Natural killer cell treated with Interleukin-12 subunit alpha and Interleukin-12 subunit beta and Interleukin-15 and Interleukin-18, amount 100 ng/mL, for 72 hours (primary cell): Measurements from ENCODE around the gene SLC31A1. TPM values are rescaled to one million over a fixed set of nuclear protein-coding genes. Genes with fewer than 3 reads are reported as not detected.
"Not testable (repeated sequence)": the region's sequence is repeated elsewhere in the genome, so short reads cannot be mapped to it uniquely, and the experiment has no call there.

ENCODE experiments used
- ATAC-seq, 2 donors: fragments of 150-1000 bp; cut with Tn5 transposase in 1 of 2; sonication (Bioruptor Pico), chemical (Tn5 transposase) in 1 of 2; 2 replicates each; pipeline ENCODE4 v1.10.0; 2021
- DNase-seq: peaks from one replicate; pipeline ENCODE4 v3.0.0; 2022; ENCODE audit warnings: low spot score
- H3K27ac Mint-ChIP-seq, 2 donors: 1 replicate in 1 of 2; 2 replicates in 1 of 2; pipeline ENCODE4 v1.8.0; 2022; ENCODE audit warnings: mixed read lengths in 2 of 2, mild to moderate bottlenecking in 1 of 2, moderate library complexity in 1 of 2
- H3K27me3 Mint-ChIP-seq, 2 donors: 1 replicate in 1 of 2; 2 replicates in 1 of 2; pipeline ENCODE4 v1.8.0; 2022; ENCODE audit warnings: mixed read lengths in 2 of 2
- H3K36me3 Mint-ChIP-seq: one replicate; pipeline ENCODE4 v1.8.0; 2022; ENCODE audit warnings: mixed read lengths
- H3K4me1 Mint-ChIP-seq, 2 donors: 1 replicate in 1 of 2; 2 replicates in 1 of 2; pipeline ENCODE4 v1.8.0; 2022; ENCODE audit warnings: low read depth in 2 of 2, mixed read lengths in 2 of 2, mild to moderate bottlenecking in 1 of 2
- H3K4me3 Mint-ChIP-seq: one replicate; pipeline ENCODE4 v1.8.0; 2022; ENCODE audit warnings: mixed read lengths
- H3K9me3 Mint-ChIP-seq: 2 replicates; pipeline ENCODE4 v1.8.0; 2022; ENCODE audit warnings: mixed read lengths
- total RNA-seq, 2 donors: library from RNA; stranded (reverse); gene quantifications; one replicate each; pipeline ENCODE4 v1.2.3, GENCODE V29; 2022

SLC31A1 gene
- total RNA-seq, 2 donors from 2014 or later = 20.0 to 20.5 TPM

DNA sequence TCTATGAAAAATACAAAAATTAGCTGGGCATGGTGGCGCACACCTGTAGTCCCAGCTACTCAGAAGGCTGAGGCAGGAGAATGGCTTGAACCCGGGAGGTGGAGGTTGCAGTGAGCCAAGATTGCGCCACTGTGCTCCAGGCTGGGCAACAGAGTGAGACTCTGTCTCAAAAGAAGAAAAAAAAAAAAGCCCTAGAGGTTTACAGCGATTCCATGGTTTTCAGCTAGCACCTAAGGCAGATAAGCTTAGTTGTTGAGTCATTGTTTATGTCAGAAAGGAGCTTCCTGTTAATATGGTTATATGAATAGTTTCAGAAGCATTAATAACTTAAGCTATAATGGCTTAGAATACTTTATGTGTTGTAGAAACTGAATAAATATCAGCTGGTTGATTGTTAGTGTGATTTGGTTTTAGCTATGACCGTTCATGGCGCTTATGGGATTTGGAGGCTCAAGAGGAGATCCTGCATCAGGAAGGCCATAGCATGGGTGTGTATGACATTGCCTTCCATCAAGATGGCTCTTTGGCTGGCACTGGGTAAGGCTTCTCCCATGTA, 68.8 kb downstream of the SLC31A1 start:
- H3K27ac Mint-ChIP-seq = no peak overlapping the region
- no peaks in the 10 kb centered on the region for H3K9me3 Mint-ChIP-seq
- no peak overlapping the region for H3K4me3 Mint-ChIP-seq
- DNase-seq (no peak), ATAC-seq (no peak)
- H3K27me3 Mint-ChIP-seq = no peaks in the 10 kb centered on the region
- no peaks in the 10 kb centered on the region for H3K4me1 Mint-ChIP-seq
- H3K36me3 Mint-ChIP-seq = peaks cover 48% of the 10 kb centered on the region

DNA sequence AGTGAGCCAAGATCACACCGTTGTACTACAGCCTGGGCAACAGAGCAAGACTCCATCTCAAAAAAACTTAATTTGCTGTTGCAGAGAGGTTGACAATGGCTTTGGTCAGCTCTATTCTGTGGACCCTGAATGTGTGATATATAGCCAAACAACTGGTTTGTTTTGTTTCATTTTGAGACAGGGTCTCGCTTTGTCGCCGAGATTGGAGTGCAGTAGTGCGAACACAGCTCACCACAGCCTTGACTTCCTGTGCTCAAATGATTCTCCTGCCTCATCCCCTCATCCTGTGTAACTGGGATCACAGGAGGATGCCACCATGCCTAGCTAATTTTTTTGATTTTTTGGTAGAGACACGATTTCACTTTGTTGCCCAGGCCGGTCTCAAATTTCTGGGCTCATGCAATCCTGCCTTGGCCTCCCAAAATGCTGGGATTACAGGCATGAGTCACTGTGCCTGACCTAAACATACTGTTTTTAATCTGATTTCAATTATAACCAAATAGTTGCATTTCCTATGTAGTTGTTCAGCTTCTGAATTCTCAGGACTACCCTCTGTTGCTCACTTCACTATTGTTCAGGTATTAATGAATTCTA, 72.0 kb downstream of the SLC31A1 start:
- Mint-ChIP-seq H3K27ac (peak overlapping the region in 1 of 2 donors; percentile 14), H3K27me3 (no peaks in the 10 kb centered on the region), H3K36me3 (peaks cover 26% of the 10 kb centered on the region), H3K4me1 (no peaks in the 10 kb centered on the region), H3K9me3 (no peaks in the 10 kb centered on the region), H3K4me3 (no peak overlapping the region)
- ATAC-seq = peak in 1 of 2 donors; percentile 72
- DNase-seq = no peak

DNA sequence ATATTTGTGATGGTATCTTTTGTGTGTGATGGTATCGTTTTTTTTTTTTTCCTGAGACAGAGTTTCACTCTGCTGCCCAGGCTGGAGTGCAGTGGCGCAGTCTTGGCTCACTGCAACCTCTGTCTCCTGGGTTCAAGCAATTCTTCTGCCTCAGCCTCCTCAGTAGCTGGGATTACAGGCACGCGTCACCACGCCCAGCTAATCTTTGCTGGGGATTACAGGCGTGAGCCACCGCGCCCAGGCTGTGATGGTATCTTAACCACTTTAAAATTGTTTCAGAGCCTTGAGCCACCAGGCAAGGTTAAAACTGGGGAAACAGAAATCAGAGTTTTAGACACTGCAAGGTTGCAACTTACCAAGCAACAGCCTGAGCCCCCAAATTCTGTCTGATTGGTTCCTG, 74.9 kb downstream of the SLC31A1 start:
- DNase-seq, H3K27ac Mint-ChIP-seq, ATAC-seq, H3K4me1 Mint-ChIP-seq, H3K4me3 Mint-ChIP-seq, H3K9me3 Mint-ChIP-seq: not testable (repeated sequence)
- peaks cover 13 to 17% of the 10 kb centered on the region in 2 donors for H3K27me3 Mint-ChIP-seq
- peaks cover 13% of the 10 kb centered on the region for H3K36me3 Mint-ChIP-seq

- Mint-ChIP-seq H3K4me1 (peaks cover 0 to 8% of the 10 kb centered on the region in 2 donors), H3K27me3 (peaks cover 13 to 22% of the 10 kb centered on the region in 2 donors), H3K27ac (no peak overlapping the region), H3K4me3 (no peak overlapping the region), H3K36me3 (peaks cover 9% of the 10 kb centered on the region), H3K9me3 (no peaks in the 10 kb centered on the region)
- DNase-seq (no peak), ATAC-seq (no peak)
Measured at GRCh38 chr9:113296796-113297558, 75.6 kb downstream of the SLC31A1 start.

GRCh38 chr9:113298311-113298710, 77.0 kb downstream of the SLC31A1 start:
- Mint-ChIP-seq H3K27me3 (peaks cover 22% of the 10 kb centered on the region in 2 donors), H3K27ac (no peak overlapping the region), H3K4me1 (peaks cover 0 to 8% of the 10 kb centered on the region in 2 donors), H3K36me3 (no peaks in the 10 kb centered on the region), H3K4me3 (no peak overlapping the region), H3K9me3 (no peaks in the 10 kb centered on the region)
- ATAC-seq (no peak), DNase-seq (no peak)

DNA sequence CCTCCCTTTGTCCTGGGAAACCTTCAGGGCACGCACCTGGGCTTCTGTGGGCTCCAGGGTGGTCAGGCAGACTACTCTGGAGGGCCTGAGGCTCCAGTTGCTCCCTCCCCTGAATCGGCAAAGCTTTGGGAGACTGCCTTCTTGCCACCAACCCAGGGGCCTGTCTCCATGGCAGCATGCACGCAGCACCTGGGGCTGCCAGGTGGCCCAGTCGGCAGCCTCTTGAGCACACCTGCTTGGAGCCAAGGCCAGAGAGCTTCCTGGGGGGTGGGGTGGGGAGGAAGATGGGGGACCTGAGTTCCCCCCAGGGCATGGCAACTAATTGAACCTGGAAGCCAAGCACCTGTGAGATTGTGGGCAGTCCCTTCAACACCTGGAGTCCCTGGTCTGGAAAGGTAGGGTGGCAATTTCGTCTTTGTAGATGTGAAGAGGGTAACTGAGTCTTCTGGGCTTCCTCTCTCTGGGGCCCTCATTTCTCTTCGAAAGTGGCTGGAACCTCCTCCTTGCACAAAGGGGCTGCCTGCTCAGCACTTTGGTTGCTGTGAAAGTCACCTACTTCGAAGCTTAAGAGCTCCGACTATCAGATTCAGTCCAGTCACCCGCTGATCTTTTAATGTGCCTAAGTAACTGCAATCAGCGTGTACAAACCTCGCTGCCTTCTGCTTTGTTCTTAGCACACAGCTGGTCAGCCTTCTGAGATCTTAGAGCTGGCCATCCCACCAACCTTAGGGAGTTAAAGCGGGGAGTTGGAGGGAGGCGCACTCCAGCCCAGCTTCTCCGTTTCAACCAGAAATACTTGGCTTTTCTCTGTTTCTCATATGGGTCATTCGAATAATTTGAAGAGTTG, 77.8 kb downstream of the SLC31A1 start:
- ATAC-seq (no peak), DNase-seq (no peak)
- Mint-ChIP-seq H3K36me3 (no peaks in the 10 kb centered on the region), H3K27ac (no peak overlapping the region), H3K4me3 (no peak overlapping the region), H3K9me3 (no peaks in the 10 kb centered on the region), H3K4me1 (peaks cover 0 to 8% of the 10 kb centered on the region in 2 donors), H3K27me3 (peaks cover 22 to 23% of the 10 kb centered on the region in 2 donors)

GRCh38 chr9:113299800-113300292, 78.5 kb downstream of the SLC31A1 start:
- H3K36me3 Mint-ChIP-seq = no peaks in the 10 kb centered on the region
- ATAC-seq = no peak

GRCh38 chr9:113301548-113301947, 80.2 kb downstream of the SLC31A1 start:
- DNase-seq (no peak), ATAC-seq (no peak)
- no peaks in the 10 kb centered on the region for H3K9me3 Mint-ChIP-seq
- H3K27ac Mint-ChIP-seq = no peak overlapping the region
- peaks cover 22 to 23% of the 10 kb centered on the region in 2 donors for H3K27me3 Mint-ChIP-seq
- no peaks in the 10 kb centered on the region for H3K36me3 Mint-ChIP-seq
- no peak overlapping the region for H3K4me3 Mint-ChIP-seq
- H3K4me1 Mint-ChIP-seq = peaks cover 0 to 8% of the 10 kb centered on the region in 2 donors

More at GRCh38 chr9:113299800-113300292, 78.5 kb downstream of the SLC31A1 start:
- no peaks in the 10 kb centered on the region for H3K9me3 Mint-ChIP-seq
- no peak overlapping the region for H3K27ac Mint-ChIP-seq
- no peak for DNase-seq
- peaks cover 0 to 8% of the 10 kb centered on the region in 2 donors for H3K4me1 Mint-ChIP-seq
- H3K4me3 Mint-ChIP-seq = no peak overlapping the region
- H3K27me3 Mint-ChIP-seq = peaks cover 22 to 23% of the 10 kb centered on the region in 2 donors

GRCh38 chr9:113302792-113303418, 81.6 kb downstream of the SLC31A1 start, which contains the start of gene RNF183:
Gene RNF183 (minus strand): TSS chr9:113303376. CDS start chr9:113298184, 5,192 bp downstream.
- DNase-seq (no peak), ATAC-seq (no peak)
- Mint-ChIP-seq H3K36me3 (no peaks in the 10 kb centered on the region), H3K27me3 (peaks cover 22 to 23% of the 10 kb centered on the region in 2 donors), H3K4me1 (peaks cover 0 to 8% of the 10 kb centered on the region in 2 donors), H3K4me3 (no peak within 1 kb of the TSS), H3K9me3 (no peaks in the 10 kb centered on the region), H3K27ac (no peak within 1 kb of the TSS)

DNA sequence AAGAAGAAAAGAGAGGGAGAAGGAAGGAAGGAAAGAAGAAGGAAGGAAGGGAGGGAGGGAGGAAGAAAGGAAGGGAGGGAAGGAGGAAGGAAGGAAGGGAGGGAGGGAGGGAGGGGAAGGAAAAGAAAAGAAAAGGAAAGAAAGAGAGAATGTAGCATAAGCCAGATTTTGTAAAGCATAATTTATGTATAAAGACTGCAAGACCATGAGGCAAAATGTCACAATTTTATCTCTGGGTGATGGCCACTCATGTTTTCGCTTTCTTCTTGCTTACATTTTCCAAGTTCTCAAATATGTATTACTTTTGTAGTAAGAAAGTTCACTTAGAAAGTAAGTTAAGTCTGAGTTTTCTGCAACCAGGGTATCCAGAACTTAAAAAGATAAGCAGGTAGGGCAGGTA, 85.2 kb downstream of the SLC31A1 start:
- Mint-ChIP-seq H3K4me3 (no peak overlapping the region), H3K27ac (no peak overlapping the region), H3K36me3 (no peaks in the 10 kb centered on the region), H3K27me3 (peaks cover 2 to 10% of the 10 kb centered on the region in 2 donors), H3K9me3 (no peaks in the 10 kb centered on the region), H3K4me1 (no peaks in the 10 kb centered on the region)
- no peak for DNase-seq
- no peak for ATAC-seq

DNA sequence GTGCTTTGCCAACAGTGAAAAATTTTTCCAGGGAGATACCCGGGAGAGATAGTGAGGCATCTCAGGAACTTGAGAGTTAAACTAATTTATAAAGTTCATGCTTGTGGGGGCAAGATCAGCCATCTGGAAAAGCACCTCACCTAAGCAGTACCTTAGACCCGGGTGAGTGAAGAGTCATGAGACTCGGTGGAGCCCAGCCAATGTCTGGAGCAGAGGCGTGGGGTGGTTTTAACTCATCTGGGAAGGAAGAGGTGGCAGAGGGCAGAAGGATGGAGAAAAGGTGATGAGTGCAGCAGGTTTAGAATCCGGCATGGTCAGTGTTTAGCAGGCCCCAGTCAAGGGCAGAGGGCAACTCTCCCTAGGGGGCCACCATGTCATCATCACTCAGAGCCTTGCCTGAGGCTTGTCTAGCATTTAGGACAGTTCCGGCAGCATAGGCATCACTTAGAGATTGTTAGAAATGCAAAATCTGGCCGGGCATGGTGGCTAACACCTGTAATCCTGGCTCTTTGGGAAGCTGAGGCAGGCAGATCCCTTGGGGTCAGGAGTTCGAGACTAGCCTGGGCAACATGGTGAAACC, 86.1 kb downstream of the SLC31A1 start:
- no peak overlapping the region for H3K27ac Mint-ChIP-seq

GRCh38 chr9:113309204-113309813, 88.0 kb downstream of the SLC31A1 start:
- Mint-ChIP-seq H3K4me3 (no peak overlapping the region), H3K9me3 (no peaks in the 10 kb centered on the region), H3K27me3 (no peaks in the 10 kb centered on the region), H3K36me3 (no peaks in the 10 kb centered on the region), H3K4me1 (no peaks in the 10 kb centered on the region), H3K27ac (no peak overlapping the region)
- ATAC-seq (no peak), DNase-seq (no peak)

More for the DNA sequence above, 86.1 kb downstream of the SLC31A1 start:
- DNase-seq (no peak), ATAC-seq (no peak)
- H3K9me3 Mint-ChIP-seq = no peaks in the 10 kb centered on the region
- H3K4me1 Mint-ChIP-seq = no peaks in the 10 kb centered on the region
- no peak overlapping the region for H3K4me3 Mint-ChIP-seq
- peaks cover 0 to 6% of the 10 kb centered on the region in 2 donors for H3K27me3 Mint-ChIP-seq
- no peaks in the 10 kb centered on the region for H3K36me3 Mint-ChIP-seq
